PC-9 (cell line): ENCODE measurements around the gene DBF4B. TPM values are rescaled to one million over a fixed set of nuclear protein-coding genes. Genes with fewer than 3 reads are reported as not detected.

Source experiments
- BruUV-seq: library from RNA; stranded (reverse); fragments of 400-500 nt; replicated peaks from 2 replicates; lab custom pipeline; 2021; lab: Mats Ljungman, UMichigan
- CTCF ChIA-PET: fragments of 300-600 bp; sonication (Branson Sonifier 250); formaldehyde crosslinking; loops from one replicate; lab custom pipeline; 2022; ENCODE audit warnings: antibody characterized with exemption; lab: Charles Lee
- POLR2A ChIA-PET: fragments of 300-600 bp; sonication (Branson Sonifier 250); formaldehyde crosslinking; loops from one replicate; lab custom pipeline; 2022; ENCODE audit warnings: antibody characterized with exemption; ENCODE audit not compliant: unreplicated experiment; lab: Charles Lee
- DNase-seq, 2 experiments: peaks; one replicate each; pipeline versions ENCODE4 v3.0.0 to v3.0.0-alpha.2; 2015 to 2022; ENCODE audit warnings: mixed read lengths in 1 of 2
- H2AFZ ChIP-seq: fragments of 200-600 bp; sonication (generic); 2 replicates; pipeline ENCODE4 v1.8.1; 2017; ENCODE audit warnings: antibody characterized with exemption
- H3F3A ChIP-seq: fragments of 200-600 bp; sonication (generic); 2 replicates; pipeline ENCODE4 v1.8.1; 2017; ENCODE audit warnings: antibody characterized with exemption, mild to moderate bottlenecking, low read depth; ENCODE audit not compliant: insufficient read depth
- H3K27ac ChIP-seq: fragments of 200-600 bp; sonication (generic); 2 replicates; pipeline ENCODE4 v1.6.1; 2016; ENCODE audit warnings: mixed run types
- H3K27me3 ChIP-seq: fragments of 200-600 bp; sonication (generic); 2 replicates; pipeline ENCODE4 v1.6.1; 2016; ENCODE audit warnings: low read depth, mixed run types; ENCODE audit not compliant: insufficient read depth
- H3K36me3 ChIP-seq: fragments of 200-600 bp; sonication (generic); 2 replicates; pipeline ENCODE4 v1.6.1; 2016; ENCODE audit warnings: low read depth, mixed run types
- H3K4me1 ChIP-seq: fragments of 200-600 bp; sonication (generic); replicated peaks from 2 replicates; pipeline ENCODE4 v1.6.1; 2016; ENCODE audit warnings: mixed run types; ENCODE audit not compliant: insufficient read depth
- H3K4me2 ChIP-seq: fragments of 200-600 bp; sonication (generic); 2 replicates; pipeline ENCODE4 v1.6.1; 2017; ENCODE audit warnings: mixed run types
- H3K4me3 ChIP-seq: fragments of 200-600 bp; sonication (generic); 2 replicates; pipeline ENCODE4 v1.6.1; 2016; ENCODE audit warnings: mixed run types
- H3K79me2 ChIP-seq: fragments of 200-600 bp; sonication (generic); 2 replicates; pipeline ENCODE4 v1.6.1; 2017; ENCODE audit warnings: low read depth, mixed run types
- H3K9me2 ChIP-seq: fragments of 200-600 bp; sonication (generic); 2 replicates; pipeline ENCODE4 v1.8.1; 2017; ENCODE audit warnings: mild to moderate bottlenecking; ENCODE audit not compliant: insufficient read depth
- H3K9me3 ChIP-seq: fragments of 200-600 bp; sonication (generic); 2 replicates; pipeline ENCODE4 v1.8.1; 2016; ENCODE audit warnings: low read depth; ENCODE audit not compliant: insufficient read depth
- H4K20me1 ChIP-seq: fragments of 200-600 bp; sonication (generic); 2 replicates; pipeline ENCODE4 v1.8.1; 2017; ENCODE audit not compliant: insufficient read depth
- EZH2 ChIP-seq: fragments of 200-600 bp; sonication (generic); IDR thresholded peaks from 2 replicates; pipeline ENCODE4 v1.8.0; 2017; ENCODE audit warnings: antibody characterized with exemption, low read depth
- intact Hi-C: fragments of 100-400 bp; cut with micrococcal nuclease; formaldehyde crosslinking; loops from one replicate; pipeline ENCODE4 v1.10.0; 2022; ENCODE audit not compliant: unreplicated experiment
- total RNA-seq: library from RNA; stranded (reverse); gene quantifications from 2 replicates; pipeline ENCODE4 v1.2.3, GENCODE V29; 2021
- TF ChIP-seq, protein P1 (sequence below): fragments of 200-600 bp; sonication (generic); conservative IDR thresholded peaks from 2 replicates; pipeline ENCODE4 v1.6.1; 2017; ENCODE audit warnings: mixed run types, antibody characterized with exemption, mild to moderate bottlenecking, moderate library complexity

The DBF4B gene
- total RNA-seq, 1 experiment from 2014 or later: 33.3 TPM

DNA sequence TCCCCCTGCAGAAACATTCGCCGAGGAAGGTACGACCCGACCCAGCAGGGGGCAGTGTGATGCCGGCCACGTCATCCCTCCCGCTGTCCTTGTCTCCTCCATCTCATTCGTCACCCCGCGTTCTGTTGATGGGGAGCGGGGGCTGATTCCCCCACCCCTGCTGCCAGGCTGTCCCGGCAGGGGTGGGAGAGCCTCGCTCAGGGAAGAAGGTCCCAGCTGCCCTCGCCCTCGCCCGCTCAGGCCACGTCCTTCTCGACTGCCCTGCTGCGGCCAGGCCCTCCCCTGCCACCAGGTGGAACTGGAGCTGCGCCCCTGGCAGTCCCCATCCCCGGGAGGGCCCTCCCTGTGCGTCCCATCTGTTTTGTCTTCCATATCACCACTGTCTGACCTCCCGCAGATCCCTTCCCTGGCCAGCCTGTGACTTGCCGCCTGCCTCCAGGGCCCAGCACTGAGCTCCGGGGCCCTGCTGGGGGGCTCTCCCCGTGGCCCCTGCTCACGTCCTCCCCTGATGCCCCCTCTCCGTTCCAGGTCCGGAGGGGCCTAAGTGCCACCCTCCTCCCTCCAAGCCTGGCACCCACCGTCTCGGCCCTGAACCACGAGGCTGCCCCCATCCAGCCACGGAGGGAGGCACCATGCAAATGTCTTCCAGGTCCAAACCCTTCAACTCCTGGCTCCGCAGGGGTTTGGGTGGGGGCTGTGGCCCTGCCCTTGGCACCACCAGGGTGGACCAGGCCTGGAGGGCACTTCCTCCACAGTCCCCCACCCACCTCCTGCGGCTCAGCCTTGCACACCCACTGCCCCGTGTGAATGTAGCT lies 71.0 kb downstream of the DBF4B start:
- no TSS peak for BruUV-seq
- H2AFZ ChIP-seq: peak overlapping the region; percentile 84
- H3K79me2 ChIP-seq: no peaks in the 10 kb centered on the region

DNA sequence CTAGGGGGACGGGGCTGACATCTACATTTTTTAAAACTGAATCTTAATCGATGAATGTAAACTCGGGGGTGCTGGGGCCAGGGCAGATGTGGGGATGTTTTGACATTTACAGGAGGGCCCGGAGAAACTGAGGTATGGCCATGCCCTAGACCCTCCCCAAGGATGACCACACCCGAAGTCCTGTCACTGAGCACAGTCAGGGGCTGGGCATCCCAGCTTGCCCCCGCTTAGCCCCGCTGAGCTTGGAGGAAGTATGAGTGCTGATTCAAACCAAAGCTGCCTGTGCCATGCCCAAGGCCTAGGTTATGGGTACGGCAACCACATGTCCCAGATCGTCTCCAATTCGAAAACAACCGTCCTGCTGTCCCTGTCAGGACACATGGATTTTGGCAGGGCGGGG lies 71.7 kb downstream of the DBF4B start:
- no peak overlapping the region for H2AFZ ChIP-seq
- BruUV-seq: no TSS peak
- no peak overlapping the region for H3K4me2 ChIP-seq
- intact Hi-C loops: no loop called here
- H3K79me2 ChIP-seq: no peaks in the 10 kb centered on the region
- DNase-seq: no peak
- no peaks in the 10 kb centered on the region for H3F3A ChIP-seq
- H3K4me3 ChIP-seq: no peak overlapping the region
- no peaks in the 10 kb centered on the region for H4K20me1 ChIP-seq
- CTCF ChIA-PET: interaction anchor here (0.5 kb wide), 1 partner anchor 15 kb away, joined by 12 read pairs; no protein-coding TSS in a partner anchor
- TF ChIP-seq, protein P1, sequence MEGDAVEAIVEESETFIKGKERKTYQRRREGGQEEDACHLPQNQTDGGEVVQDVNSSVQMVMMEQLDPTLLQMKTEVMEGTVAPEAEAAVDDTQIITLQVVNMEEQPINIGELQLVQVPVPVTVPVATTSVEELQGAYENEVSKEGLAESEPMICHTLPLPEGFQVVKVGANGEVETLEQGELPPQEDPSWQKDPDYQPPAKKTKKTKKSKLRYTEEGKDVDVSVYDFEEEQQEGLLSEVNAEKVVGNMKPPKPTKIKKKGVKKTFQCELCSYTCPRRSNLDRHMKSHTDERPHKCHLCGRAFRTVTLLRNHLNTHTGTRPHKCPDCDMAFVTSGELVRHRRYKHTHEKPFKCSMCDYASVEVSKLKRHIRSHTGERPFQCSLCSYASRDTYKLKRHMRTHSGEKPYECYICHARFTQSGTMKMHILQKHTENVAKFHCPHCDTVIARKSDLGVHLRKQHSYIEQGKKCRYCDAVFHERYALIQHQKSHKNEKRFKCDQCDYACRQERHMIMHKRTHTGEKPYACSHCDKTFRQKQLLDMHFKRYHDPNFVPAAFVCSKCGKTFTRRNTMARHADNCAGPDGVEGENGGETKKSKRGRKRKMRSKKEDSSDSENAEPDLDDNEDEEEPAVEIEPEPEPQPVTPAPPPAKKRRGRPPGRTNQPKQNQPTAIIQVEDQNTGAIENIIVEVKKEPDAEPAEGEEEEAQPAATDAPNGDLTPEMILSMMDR: no peak
- H3K4me1 ChIP-seq: peaks cover 5% of the 10 kb centered on the region; the same call in 1 of the 2 replicates
- no peaks in the 10 kb centered on the region for H3K27me3 ChIP-seq
- POLR2A ChIA-PET: no interaction called here
- H3K9me2 ChIP-seq: no peaks in the 10 kb centered on the region
- H3K9me3 ChIP-seq: no peaks in the 10 kb centered on the region
- no peaks in the 10 kb centered on the region for H3K36me3 ChIP-seq
- H3K27ac ChIP-seq: no peak overlapping the region

More for the DNA sequence above, 71.0 kb downstream of the DBF4B start:
- Histone ChIP-seq H3K4me1 (peaks cover 8% of the 10 kb centered on the region; the same call in 1 of the 2 replicates), H3K27ac (no peak overlapping the region), H3K36me3 (no peaks in the 10 kb centered on the region), H3K4me2 (peak overlapping the region; percentile 87), H3K9me2 (no peaks in the 10 kb centered on the region), H3F3A (no peaks in the 10 kb centered on the region), H3K4me3 (peak overlapping the region; percentile 57), H3K9me3 (no peaks in the 10 kb centered on the region), H3K27me3 (no peaks in the 10 kb centered on the region), H4K20me1 (no peaks in the 10 kb centered on the region)
- ChIA-PET CTCF (interaction anchor here (0.5 to 1.1 kb wide), 6 partner anchors 14 to 865 kb away, joined by 3 to 24 read pairs (median 7); no protein-coding TSS in a partner anchor), POLR2A (interaction anchor here (0.5 kb wide), 1 partner anchor 10 kb away, joined by 3 read pairs; no protein-coding TSS in a partner anchor)
- TF ChIP-seq EZH2: no peak
- TF ChIP-seq, protein P1: peak; percentile 96
- intact Hi-C loops: loop anchor here (1.0 kb wide), 1 partner anchor 86 kb away; no protein-coding TSS in a partner anchor
- DNase-seq: peak; percentile 41 to 69

DNA sequence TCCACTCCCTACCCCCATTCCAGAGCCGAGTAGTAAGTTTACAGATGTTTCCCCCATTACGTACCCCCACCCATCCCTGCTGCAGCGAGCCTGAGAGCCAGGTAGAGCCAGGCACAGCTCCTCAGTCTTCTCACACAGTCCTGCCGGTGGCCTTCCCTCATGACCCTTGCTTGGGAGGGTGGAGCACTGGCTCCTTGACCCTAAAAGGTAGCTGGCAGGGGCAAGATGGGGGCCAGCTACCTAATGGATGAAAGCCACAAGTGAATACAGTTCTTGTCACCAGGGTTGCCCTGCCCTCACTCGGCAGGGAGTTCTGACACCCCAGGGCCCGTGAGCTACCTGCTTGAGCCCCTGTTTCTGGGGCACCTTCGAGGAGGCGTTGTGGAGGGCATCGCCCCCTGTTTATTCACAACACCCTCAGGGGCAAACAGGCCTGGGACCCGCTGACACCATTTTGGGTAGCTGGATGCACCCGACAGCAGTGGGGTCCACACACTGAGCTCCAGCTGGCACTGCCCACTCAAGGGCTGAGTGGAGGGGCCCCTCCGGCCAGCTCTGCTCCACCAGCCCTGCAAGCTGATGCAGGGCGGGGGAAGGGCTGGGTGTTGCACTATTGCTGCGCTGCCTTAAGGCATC lies 72.5 kb downstream of the DBF4B start:
- H3K4me3 ChIP-seq: no peak overlapping the region
- no peaks in the 10 kb centered on the region for H3K27me3 ChIP-seq
- DNase-seq: no peak
- H3K4me1 ChIP-seq: peaks cover 5% of the 10 kb centered on the region; the same call in 1 of the 2 replicates
- no peaks in the 10 kb centered on the region for H3K9me2 ChIP-seq
- H3K27ac ChIP-seq: no peak overlapping the region
- H3K79me2 ChIP-seq: no peaks in the 10 kb centered on the region
- ChIA-PET POLR2A (interaction anchor here (0.7 kb wide), 2 partner anchors 48 to 326 kb away, joined by 4 read pairs; no protein-coding TSS in a partner anchor), CTCF (interaction anchor here (0.6 kb wide), 1 partner anchor 88 kb away, joined by 3 read pairs; no protein-coding TSS in a partner anchor)
- H2AFZ ChIP-seq: no peak overlapping the region
- no peaks in the 10 kb centered on the region for H3K9me3 ChIP-seq
- H3K4me2 ChIP-seq: no peak overlapping the region
- TF ChIP-seq, protein P1: no peak
- TF ChIP-seq EZH2: no peak
- no peaks in the 10 kb centered on the region for H3F3A ChIP-seq
- no TSS peak for BruUV-seq
- intact Hi-C loops: no loop called here
- H3K36me3 ChIP-seq: no peaks in the 10 kb centered on the region
- no peaks in the 10 kb centered on the region for H4K20me1 ChIP-seq
